ENCODE results near the gene KRTAP19-8.

The KRTAP19-8 gene, protein sequence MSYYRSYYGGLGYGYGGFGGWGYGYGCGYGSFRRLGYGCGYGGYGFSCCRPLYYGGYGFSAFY

DNA sequence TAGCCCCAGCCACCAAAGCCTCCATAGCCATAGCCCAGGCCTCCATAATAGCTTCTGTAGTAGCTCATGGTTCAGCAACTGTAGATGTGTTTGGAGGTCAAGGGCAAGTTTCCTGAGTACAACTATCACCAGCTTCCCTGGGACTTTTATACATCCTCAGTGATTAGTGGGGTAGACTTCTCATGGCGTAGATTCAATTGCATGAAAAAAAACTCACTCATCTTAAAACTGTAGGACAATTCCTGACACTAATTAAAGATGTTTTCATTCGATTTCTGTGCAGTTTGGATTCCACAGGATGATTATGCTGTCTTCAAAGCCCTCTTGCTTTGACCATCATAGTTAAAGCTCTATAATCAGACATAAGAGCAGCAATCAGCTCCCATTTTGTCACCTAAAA, at the start of gene KRTAP19-8:
KRTAP19-8 (minus strand) TSS at position 101 of the 400 bp plus-strand sequence; CDS start at position 68, 33 bp downstream.
- no peak for DNase-seq

DNA sequence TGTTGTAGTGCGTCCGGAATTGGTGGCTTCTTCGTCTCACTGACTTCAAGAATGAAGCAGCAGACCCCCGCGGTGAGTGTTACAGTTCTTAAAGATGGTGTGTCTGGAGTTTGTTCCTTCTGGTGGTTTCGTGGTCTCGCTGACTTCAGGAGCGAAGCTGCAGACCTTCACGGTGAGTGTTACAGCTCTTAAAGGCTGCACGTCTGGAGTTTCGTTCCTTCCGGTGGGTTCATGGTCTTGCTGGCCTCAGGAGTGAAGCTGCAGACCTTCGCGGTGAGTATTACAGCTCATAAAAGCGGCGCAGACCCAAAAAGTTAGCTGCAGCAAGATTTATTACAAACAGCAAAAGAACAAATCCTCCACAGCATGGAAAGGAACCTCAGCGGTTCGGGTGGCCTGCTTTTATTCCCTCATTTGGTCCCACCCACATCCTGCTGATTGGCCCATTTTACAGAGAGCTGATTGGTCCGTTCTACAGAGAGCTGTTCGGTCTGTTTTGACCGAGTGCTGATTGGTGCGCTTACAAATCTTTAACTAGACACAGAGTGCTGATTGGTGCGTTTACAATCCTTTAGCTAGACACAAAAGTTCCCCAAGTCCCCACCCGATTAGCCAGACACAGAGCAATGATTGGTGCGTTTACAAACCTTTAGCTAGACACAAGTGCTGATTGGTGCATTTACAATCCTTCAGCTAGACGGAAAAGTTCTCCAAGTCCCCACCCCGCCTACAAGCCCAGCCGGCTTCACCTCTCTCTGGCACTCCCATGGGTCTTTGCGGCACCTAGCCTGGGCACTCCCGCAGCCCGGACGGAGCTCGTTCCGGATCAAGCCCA, 49.6 kb upstream of the KRTAP19-8 start:
- no peak for DNase-seq

DNA sequence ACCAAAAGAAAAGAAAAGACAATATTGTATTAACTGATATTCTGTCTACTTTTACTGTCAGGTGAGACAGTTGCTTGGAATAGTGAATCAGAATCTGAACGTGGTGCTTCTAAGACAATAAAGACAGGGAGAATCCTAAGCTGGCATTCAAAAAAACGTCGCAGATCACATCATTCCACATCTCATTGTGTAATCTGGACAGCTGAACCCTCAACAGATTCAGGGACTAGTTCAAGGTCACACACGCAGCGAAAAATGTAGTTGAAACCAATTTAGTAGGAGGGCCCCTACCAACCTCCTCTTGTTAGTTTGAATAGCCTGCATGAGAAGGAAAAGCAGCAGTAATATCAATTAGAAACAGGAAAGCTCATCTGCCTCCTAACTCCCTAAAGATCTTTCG, 46.4 kb upstream of the KRTAP19-8 start:
- DNase-seq: no peak

DNA sequence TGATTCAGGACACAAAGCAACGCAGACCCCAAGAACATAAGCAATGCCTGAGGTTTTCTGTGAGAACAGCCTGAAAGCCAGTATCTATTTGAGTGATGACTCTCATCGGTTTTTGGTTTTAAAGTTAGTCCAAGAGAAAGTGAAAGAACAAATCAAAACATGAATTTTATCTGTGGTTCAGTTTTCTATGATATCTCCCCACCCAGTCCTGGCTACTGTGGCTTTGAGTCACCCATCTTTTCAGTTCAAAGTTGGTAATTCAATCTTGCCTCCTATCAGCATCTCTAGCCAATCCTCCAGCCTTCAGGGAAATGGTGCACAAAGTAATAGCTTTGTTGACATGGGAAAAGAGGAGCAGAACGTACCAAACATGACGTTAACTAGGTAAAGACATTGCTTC, 40.5 kb upstream of the KRTAP19-8 start:
- no peak for DNase-seq

DNA sequence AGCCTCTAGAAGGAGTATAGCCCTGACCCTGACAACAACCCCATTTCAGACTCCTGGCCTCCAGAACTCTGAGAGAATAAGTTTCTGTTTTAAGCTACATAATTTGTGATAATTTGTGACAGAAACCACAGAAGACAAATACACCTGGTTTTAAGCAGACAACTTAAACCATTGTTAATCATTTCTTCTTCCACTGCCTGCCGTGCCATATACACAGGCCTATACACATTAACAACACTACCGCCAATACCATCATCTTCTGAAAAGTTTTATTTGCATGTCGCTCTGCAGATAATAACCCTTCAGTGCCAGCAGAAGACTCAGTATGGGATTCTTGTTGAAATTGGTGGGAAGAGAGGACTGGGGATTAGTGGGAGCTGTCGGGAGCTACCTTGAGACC, 39.9 kb upstream of the KRTAP19-8 start:
- no peak for DNase-seq

GRCh38 chr21:31075848-31076247, 37.6 kb upstream of the KRTAP19-8 start:
- DNase-seq: no peak

DNA sequence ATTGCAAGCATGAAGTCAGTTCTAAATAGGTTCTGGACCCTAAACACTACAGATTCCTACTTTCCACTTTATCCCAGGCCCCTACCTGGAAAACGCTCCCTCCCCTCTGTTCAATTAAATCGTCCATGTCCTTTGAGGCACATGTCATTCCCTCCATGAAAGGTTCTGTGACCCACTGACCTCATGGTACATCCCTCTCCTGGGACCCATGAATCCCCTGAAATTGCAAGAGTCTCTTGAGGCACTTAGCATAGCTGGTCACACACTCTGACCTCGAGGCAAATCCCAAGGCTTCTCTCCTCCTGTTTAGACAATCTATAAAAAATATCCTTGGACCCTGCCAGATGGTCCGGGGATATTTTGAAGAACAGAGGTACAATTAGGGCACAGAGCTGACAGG, 34.3 kb upstream of the KRTAP19-8 start:
- no peak for DNase-seq

DNA sequence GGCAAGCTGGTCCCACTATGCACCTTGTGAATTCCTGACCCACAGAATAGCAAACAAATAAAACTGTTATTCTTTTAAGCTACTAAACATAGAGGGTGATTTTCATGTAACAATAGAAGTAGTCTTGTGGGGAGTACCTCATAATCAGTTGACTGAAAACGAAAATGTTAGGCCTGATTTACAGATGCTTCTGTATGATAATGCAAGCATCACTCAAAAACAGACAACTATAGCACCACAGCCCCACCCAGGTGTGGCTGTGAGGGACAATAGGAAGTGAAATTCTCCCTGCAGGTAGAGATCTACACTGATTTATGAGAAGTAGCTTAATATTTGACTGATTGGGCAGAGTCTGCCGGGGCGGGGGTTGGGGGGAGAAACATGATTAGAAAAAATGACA, 26.5 kb upstream of the KRTAP19-8 start:
- no peak for DNase-seq

DNA sequence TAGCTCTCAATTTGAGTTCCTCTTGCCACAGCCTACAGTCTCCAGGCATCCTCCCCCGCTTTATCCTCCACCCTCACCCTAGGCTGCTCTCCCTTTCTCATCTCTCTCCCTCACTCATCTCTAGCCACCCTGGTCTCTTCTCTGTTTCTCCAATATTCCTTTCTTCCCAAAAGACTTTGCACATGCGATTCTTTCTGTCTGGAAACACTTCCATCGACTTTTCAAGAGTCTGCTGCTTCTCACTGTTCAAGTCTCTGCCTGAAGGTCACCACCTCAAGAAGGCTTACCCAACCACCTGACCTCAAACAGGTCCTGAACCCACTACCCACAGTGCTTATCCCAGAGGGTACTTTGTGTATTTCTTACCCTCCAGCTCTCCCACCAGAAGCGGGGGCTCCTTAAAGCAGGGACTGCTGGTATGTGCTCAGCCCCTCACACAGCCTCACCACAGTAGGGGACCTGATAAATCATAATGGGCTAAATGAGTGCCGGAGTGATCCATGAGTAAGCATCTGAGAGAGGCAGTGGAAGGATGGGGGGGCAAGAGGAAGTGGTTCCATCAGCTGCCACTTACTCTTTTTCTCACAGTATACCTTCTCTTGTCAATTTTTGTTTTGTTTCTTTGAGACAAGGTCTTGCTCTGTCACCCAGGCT, 14.3 kb upstream of the KRTAP19-8 start:
- no peak for DNase-seq

- DNase-seq: no peak
Observed at GRCh38 chr21:31050577-31051157, 12.4 kb upstream of the KRTAP19-8 start.

DNA sequence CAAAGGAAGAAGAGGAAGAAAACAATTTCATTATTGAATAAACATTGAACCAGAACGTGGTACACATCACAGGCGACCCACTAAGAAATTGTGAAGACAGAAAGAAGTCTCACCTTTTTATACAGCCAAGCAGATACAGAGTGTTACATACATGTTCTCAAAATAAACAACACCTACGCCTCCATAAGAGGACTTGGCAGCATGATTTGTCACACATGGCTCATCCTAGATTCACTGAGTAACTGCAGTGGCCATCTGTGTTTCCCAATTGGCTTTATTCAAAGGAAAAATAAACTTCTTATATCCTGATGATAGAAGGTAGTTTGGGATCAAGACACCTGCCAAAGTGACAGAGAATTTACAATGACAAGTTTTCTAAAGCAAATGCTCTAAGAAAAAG, 7.6 kb upstream of the KRTAP19-8 start:
- no peak for DNase-seq

DNA sequence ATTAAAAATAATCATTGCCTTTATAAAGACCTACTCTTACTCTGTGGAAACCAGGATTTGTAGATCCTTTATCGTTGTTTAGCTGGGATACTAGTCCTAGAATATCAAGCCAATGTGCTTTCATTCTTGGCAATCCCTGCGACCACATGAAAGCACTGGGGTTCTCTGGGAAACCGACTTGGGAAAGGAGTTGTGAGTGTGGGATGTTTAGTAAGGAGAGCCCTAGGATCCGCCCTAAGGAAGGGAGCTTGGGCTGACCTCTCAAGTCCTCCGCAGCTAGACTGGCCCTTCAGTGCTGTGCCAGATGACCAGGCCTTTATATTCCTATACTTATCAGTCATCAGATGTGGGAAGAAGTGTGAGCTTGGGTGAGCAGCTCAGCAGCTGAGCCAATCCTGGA, 5.2 kb upstream of the KRTAP19-8 start:
- DNase-seq: no peak

- DNase-seq: no peak
Observed at GRCh38 chr21:31042080-31042464, 3.8 kb upstream of the KRTAP19-8 start.

DNA sequence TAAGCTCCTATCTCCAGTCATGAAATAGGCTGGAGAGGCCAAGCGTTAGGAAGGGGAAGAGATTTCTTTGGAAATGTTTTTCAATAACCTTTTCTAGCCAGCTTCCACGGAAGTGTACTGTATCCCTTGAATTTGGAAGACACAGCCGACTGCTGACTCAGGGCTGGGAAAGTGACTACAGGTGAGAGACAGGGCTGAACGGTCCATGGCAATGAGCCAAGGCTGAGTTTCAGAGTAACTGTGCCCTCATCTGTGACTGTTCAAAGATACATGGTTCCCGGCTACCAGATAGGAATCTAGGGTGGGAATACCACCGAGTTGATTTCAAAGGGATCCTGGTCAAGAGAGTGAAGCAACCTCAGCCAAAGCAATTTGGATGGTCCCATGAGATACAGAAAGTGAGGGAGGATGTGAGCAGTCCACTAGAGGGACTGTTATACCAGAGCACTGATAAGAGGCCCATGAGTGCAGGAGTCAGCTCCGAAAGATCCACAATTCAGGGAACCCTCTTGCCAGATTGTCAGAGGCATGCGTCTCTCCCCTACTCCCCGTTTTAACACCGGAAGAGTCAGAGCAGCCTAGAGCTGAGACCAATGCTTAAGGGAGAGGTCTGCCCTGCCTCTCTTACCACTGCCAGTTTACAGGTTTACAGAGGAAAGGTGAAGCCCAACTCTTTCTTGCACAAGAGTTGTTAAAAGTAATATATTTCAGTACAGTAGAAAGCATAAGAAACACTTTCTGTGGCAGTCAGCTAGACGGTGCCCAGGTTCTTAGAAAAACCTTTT, 3.2 kb upstream of the KRTAP19-8 start:
- DNase-seq: no peak

GRCh38 chr21:31034378-31034777, 3.9 kb downstream of the KRTAP19-8 start:
- no peak for DNase-seq

DNA sequence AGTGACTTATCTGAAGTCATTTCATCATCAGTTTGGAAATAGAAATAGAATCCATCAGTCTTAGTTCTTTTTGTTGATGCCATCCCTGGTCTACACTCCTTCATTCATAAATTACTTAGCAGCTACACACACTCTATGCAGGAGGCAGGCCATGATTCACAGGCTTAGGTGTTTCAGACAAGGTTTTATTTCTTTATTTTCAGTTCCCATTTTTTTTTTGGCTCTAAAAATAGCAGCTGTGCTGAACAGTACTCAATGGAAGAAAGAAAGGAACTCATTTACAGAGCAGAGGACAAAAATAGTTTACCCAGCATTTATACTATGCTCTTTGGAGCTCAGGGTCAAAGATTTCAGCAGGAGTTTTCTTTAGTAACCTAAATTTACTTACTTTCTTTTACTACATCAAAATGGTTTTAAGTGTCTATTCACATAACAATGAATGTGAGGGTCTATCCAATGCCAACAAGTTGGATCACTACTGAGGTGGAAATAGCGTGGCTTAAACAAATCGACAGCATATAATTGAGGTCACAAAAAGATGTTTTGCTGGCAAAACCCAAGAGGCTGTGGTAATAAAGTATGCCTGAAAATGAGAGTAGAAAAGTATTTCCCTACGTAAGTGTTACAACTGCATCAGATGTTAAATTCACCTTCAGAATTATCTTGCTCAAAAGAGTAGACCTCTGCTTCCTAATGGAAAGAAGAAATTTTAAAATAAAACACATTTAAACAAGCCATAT, 7.7 kb downstream of the KRTAP19-8 start:
- no peak for DNase-seq

GRCh38 chr21:31023680-31024079, 14.6 kb downstream of the KRTAP19-8 start:
- no peak for DNase-seq

DNA sequence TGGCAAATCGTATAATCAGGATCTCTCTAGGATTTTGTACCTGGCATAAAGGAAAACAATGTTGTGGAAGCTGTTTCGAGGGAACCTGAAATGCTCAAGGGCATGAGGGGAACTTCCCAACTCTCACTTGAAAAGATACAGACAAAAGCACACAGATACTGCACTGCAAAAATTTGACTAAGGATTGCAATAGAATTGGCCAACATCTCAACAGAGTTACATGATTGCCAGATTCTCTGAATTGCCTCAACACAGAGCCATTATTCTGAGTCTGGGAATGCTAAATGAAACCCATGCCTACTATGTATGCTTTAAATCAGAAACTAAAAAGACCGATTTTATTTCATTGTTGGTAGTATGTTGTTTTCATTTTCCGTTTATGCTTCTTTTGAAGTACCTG, 16.0 kb downstream of the KRTAP19-8 start:
- DNase-seq: no peak

DNA sequence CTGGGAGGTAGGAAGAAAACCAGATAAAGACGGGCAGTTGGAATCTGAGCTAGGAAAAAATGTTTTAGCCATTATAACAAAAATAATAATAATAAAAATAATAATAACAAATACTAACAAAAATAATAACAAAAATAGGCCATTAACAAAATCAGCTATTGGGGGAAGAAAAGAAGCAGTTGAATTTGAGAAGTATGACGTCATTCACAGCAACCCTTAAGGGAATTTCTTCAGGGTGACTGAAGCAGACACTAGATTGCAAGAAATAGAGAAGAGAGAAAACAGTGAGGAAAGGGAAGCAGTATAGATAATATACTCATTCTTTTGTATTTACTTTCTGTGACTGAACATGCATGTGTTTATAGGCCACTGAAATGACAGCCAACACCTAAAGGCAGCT, 20.0 kb downstream of the KRTAP19-8 start:
- DNase-seq: no peak

DNA sequence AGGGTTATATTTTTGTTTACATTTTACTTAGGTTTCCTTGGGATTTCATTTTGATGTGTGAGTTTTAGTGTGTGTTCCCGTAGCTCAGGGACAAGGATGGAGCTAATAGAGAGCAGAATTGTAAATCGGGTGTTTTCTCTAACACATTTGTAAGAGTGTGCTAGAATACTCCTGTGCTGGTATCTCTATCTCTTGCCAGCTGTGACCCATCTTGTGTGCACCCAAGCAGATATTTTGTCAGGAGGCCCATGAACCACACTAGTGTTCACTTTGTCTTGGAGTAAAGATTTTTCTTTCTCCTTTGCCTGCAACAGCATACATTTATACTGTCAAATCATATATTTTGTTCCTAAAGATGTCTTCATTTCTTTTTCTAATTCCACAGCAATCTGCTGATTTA, 23.4 kb downstream of the KRTAP19-8 start:
- DNase-seq: no peak

GRCh38 chr21:31012133-31013089, 25.9 kb downstream of the KRTAP19-8 start:
- no peak for DNase-seq

All from right forelimb (tissue), 1 donor.